HG02610 (cell line): ENCODE measurements around the gene IL27RA.
"Not testable (repeated sequence)": the region's sequence is repeated elsewhere in the genome, so short reads cannot be mapped to it uniquely, and the experiment has no call there.

Experiments
- ATAC-seq: cut with Tn5 transposase; IDR thresholded peaks from one replicate; pipeline ENCODE4 v1.9.1; 2021; ENCODE audit warnings: mild to moderate bottlenecking, moderate library complexity; ENCODE audit not compliant: unreplicated experiment

The IL27RA gene

GRCh38 chr19:13998426-13998825 lies 33.1 kb upstream of the IL27RA start:
- no peak for ATAC-seq

GRCh38 chr19:13999085-13999484 lies 32.5 kb upstream of the IL27RA start:
- no peak for ATAC-seq

DNA sequence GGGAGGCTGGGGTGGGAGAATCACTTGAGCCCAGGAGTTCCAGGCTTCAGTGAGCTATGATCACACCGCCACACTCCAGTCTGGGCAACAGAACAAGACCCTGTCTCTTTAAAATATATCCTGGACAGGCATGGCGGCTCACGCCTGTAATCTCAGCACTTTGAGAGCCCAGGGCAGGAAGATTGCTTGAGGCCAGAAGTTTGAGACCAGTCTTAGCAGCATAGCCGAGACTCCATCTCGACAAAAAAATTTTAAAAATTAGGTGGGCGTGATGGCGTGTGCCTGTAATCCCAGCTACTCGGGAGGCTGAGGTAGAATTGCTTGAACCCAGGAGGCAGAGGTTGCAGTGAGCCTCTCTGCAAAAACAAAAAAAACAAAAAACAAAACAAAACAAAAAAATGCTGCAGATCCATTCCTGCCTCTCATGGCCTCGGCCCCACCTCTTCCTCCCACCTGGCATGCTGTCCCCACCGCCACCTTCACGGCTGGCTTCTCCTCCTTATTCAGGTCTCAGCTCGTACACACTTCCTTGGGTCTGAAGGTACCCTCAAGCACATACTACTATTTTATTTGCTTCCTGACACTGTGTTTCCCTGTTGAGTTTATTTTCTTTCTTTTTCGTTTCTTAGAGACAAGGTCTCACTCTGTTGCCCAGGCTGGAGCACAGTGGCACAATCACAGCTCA lies 30.7 kb upstream of the IL27RA start:
- no peak for ATAC-seq

DNA sequence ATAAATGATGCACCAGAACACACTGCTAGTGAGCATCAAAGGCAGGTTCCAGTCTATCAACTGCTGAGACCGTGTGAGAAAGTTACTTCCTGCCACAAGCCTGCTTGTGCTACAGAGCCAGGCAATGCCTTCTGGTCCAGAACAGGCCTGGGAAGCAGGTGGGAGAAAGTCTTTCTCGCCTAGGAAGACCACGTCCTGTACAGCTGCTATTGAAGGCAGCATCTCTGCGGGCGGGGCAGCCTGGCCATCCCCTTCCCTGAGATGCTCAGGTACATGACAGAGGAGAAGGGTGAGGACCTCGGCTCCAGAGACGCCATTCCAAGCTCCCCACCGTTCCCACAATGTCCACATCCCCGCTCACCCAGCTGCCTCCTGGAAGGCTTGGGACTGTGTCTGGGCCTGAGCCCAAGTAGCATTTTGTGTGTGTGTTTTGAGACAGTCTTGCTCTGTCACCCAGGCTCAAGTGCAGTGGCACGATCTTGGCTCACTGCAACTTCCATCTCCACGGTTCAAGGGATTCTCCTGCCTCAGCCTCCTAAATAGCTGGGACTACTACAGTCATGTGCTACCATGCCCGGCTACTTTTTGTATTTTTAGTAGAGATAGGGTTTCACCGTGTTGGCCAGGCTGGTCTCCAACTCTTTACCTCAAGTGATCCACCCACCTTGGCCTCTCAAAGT lies 28.9 kb upstream of the IL27RA start:
- no peak for ATAC-seq

GRCh38 chr19:14003251-14004055 lies 28.1 kb upstream of the IL27RA start:
- no peak for ATAC-seq

GRCh38 chr19:14004619-14005348 lies 26.8 kb upstream of the IL27RA start:
- ATAC-seq: no peak

DNA sequence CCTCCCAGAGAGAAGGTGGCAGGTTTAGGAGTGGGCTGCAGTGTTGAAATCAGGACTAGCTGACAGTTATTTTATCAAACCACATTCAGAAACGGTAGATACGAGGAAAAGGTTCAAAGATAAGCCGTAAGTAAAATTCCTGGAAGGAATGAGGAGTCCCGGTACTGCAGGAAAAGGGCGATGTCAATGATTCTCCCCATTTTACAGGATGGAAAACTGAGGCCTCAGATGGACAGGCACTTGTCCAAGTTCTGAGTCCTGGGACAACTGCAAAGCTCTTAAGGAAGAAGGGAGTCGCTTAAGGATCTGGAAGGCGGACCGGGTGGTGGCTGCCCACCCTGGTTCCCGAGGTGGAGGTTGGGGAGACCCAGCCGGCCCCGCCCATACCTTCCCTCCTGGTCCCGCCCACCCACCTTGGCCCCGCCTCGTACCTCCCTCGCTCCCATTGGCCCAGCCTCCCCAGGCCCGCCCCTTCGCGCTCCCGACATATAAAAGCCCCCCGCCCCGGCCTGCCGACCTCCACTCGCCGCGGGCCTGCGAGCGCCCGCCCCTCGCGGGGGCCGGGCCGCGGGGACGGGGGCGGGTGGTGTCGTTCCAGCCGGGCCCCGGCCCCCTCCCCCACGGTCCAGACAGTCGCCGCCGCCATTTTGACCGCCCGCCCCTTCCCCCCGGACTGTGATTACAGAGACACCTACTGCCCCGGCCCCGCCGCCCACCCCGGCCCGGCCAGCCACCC lies 26.0 kb upstream of the IL27RA start:
- ATAC-seq: peak; percentile 30

DNA sequence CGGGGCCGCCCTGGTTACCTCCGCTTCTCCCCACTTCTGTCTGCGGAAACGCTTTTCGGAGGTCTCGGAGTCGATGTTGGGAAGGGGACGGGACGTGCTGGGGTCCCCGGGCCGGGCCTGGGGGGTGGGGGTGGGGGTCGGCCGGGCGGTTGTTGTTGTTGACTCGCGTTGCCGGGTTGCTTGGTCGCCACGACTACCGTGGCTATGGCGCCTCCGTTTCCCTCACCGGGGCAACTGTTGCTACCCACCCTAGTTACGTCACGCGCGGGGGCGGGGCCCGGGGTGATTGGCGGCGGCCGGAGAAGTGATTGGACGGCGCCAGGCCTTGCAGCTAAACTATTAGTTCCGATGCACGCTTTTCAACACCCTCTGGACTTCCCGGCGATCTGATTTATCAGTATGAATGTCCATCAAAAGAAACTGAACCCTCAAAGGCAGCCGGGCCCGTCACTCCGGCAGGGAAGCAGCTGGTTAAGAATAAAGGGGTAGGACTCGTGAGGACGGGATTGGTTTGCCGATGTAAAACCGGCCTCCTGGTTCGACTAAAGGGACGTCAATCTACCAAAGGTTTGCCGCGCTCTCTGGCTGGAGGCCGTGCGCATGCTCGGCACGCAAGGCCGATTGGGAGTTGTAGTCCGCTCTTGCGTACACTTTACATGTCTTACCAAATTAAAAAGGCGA lies 25.3 kb upstream of the IL27RA start, which contains the start of gene RFX1:
RFX1 (minus strand) TSS at position 236 of the 681 bp plus-strand sequence. CDS start 12,477 bp downstream, outside the sequence.
- ATAC-seq: peak; percentile 81

GRCh38 chr19:14006766-14007562 lies 24.6 kb upstream of the IL27RA start:
- ATAC-seq: peak; percentile 30

DNA sequence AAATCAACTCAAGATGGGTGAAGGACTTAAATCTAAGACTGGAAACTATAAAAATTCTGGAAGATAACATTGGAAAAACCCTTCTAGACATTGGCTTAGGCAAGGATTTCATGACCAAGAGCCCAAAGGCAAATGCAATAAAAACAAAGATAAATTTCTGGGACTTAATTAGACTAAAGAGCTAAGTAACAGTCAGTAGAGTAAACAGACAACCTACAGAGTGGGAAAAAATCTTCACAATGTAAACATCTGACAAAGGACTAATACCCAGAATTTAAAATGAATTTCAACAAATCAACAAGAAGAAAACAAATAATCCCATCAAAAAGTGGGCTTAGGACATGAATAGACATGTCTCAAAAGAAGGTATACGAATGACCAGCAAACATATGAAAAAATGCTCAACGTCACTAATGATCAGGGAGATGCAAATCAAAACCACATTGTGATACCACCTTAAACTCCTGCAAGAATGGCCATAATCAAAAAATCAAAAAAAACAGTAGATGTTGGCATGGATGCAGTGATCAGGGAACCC lies 19.1 kb upstream of the IL27RA start:
- ATAC-seq: no peak

- peak; percentile 78 for ATAC-seq
Measured at GRCh38 chr19:14015524-14016035, 16.0 kb upstream of the IL27RA start.

DNA sequence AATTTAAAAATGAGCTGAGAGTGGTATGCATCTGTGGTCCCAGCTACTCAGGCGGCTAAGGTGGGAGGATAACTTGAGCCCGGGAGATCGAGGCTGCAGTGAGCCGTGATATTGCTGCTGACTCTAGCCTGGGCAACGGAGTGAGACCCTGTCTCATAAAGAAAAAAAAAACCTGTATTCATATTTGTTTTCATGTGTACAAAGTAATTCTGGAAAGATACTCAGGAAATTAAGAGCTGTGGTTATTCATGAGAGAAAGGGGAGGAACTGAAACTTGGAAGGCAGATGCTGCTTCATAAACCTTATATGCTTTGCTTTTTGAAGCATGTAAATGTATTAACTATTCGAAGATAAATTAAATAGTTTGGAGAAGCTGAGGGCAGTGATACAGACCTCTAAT lies 12.5 kb upstream of the IL27RA start:
- ATAC-seq: no peak

DNA sequence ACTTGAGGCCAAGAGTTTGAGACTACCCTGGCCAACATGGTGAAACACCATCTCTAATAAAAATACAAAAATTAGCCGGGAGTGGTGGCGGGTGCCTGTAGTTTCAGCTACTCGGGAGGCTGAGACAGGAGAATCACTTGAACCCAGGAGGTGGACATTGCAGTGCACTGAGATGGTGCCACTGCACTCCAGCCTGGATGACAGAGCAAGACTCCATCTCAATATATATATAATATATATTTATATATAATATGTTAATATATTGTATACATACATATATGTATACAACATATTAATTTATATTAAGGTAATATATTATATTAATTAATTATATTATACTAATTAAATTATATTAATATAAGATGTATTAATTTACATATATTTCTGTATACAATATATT lies 11.8 kb upstream of the IL27RA start:
- not testable (repeated sequence) for ATAC-seq

DNA sequence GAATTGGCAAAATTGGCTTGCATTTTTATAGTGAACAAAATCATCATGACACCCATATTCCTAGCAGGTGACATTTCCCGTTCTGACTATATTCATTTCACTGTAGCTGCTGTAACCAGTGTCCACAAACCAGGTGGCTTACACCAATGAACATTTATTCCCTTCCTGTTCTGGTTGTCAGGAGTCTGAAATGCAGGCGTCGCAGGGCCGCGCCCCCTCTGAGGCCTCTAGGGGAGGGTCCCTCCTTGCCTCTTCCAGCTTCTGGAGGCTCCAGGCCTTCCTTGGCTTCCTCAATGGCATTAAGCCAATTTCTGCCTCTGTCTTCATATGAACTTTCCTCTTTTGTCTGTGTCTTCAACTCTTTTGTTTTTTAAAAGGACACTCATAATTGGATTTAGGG lies 10.1 kb upstream of the IL27RA start:
- no peak for ATAC-seq

GRCh38 chr19:14022469-14022868 lies 9.1 kb upstream of the IL27RA start:
- no peak for ATAC-seq

DNA sequence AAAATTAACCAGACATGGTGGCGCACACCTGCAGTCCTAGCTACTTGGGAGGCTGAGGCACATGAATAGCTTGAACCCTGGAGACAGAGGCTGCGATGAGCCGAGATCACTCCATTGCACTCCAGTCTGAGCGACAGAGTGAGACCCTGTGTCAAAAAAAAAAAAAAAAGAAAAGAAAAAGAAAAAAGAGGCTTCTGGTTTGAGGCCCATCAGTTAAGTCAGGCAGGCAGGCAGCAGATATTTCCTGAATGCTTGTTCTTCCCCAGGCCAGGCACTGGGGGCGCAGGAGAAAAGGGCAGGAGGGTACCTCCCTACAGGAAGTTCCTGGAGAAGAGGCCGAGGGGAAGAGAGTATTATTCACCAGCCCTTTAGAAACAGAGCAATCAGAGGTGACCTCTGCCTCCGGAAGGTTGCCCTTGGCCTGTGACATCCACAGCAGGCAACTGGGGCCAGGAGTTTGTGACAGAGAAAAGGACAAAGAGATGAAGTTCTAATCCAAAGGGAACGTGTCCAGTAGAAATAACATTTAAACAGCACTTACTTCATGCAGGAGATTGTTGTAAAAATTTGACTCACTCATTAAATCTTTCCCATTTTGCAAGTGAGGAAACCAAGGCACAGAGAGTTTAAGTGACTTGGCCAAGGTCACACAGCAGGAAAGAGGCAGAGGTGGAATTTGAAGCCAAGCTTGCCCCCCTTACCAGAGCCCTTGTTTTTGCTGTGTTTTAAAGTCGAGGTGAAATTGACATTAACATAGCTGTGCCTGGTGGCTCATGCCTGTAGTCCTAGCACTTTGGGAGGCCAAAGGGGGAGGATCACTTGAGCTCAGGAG lies 7.9 kb upstream of the IL27RA start:
- ATAC-seq: no peak

GRCh38 chr19:14026652-14027192 lies 4.8 kb upstream of the IL27RA start:
- ATAC-seq: not testable (repeated sequence)
